GM19043 (cell line): ENCODE results near the gene FBLN2.
"Not testable (repeated sequence)": the region's sequence is repeated elsewhere in the genome, so short reads cannot be mapped to it uniquely, and the experiment has no call there.

Experiments used
- ATAC-seq: cut with Tn5 transposase; IDR thresholded peaks from one replicate; pipeline ENCODE4 v1.9.1; 2021; ENCODE audit warnings: low read depth; ENCODE audit not compliant: unreplicated experiment

Gene FBLN2

GRCh38 chr3:13513051-13513912 is 35.6 kb upstream of the FBLN2 start:
- ATAC-seq: no peak

- no peak for ATAC-seq
These were observed 34.9 kb upstream of the FBLN2 start for GRCh38 chr3:13513913-13514517.

DNA sequence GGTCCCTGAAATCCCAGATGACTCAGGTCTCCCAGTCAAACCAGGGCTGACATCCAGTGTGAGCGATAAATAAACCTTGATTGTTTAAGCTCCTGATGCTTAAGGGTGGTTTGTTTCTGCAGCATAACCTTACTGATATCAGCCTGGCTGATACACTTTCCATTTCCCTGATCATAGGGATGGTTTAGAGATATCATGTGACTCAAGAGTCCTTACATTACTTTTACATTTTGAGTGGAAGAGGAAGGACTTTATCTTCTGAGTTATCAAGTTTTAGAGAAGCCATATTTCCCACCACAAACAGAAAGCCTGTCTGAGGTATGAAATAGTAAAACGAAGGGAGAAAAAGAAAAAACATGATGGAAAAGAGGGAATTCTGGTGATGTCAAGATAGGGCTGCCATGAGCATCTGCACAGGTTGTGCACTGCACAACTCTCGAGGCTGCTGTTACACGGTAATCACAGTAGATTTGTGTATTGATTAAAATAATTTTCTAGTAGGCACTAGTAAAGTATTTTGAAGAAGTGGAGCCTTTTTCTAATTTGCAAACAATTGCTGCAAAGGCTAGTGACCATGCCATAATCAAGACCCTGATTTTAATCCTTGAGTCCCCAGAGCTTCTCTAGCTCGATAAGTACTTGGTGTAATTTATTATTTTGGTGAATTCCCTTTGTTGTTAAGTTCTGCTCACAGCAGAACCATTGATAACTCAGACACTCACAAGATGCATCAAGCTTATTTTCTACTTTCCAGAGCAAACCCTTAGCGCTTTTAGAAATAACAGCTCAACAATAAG is 34.1 kb upstream of the FBLN2 start:
- no peak for ATAC-seq

- no peak for ATAC-seq
These were observed 32.9 kb upstream of the FBLN2 start for GRCh38 chr3:13515786-13516759.

GRCh38 chr3:13516760-13517135 is 32.2 kb upstream of the FBLN2 start:
- no peak for ATAC-seq

DNA sequence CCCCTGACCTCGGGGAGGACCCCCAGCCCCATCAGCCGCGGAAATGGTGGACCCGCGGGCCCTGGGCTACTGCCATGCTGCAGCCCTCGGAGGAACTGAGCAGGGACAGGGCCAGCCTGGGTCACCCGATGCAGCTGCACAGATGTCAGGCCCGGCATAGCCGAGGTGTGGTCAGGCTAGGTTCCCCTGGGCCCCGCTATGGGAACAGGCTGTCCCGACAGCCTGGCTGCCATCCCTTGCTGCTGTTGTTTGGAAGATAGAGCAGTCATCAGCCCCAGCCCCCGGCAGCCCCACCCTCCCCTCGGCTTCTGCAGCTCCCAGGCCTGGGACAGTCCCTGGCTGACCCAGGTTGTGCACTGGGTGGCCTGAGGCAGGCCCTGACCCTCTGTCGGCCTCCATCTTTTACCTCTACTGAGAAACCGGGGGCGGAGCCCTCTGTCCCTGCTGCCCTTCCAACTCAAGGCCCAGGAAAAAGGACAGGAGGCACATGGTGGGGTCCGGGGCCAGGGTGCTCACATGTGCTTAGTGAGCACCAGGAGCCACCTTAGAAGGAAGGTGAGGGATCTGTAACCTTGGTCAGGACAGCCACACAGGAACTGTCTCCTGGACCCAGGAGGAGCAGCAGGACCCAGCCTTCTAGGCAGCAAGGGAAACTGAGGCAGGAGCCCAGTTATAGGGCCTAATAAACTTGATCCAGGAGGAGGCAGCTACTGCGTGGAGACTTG is 31.5 kb upstream of the FBLN2 start:
- ATAC-seq: no peak

DNA sequence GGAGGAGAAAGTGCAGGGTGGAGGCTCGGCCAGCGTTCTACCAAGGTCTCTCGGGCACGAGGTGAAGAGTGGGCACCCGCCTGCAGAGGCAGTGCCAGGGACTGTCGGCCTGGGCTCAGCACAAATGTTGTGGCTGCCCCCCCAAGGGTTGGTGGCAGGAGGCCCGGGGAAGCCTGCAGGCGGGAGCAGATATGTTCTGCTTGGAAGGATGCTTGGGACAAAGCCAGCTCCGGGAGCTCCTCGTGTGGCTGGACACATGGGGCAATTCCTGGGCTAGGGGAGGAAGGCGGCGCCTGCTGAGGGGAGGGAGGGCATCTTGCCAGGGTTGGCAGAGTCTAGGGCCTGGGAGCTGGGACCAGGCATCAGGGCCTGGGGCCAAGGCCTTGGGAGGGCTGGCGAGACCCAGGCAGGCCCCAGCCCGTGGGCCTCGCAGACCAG is 30.4 kb upstream of the FBLN2 start:
- ATAC-seq: no peak

DNA sequence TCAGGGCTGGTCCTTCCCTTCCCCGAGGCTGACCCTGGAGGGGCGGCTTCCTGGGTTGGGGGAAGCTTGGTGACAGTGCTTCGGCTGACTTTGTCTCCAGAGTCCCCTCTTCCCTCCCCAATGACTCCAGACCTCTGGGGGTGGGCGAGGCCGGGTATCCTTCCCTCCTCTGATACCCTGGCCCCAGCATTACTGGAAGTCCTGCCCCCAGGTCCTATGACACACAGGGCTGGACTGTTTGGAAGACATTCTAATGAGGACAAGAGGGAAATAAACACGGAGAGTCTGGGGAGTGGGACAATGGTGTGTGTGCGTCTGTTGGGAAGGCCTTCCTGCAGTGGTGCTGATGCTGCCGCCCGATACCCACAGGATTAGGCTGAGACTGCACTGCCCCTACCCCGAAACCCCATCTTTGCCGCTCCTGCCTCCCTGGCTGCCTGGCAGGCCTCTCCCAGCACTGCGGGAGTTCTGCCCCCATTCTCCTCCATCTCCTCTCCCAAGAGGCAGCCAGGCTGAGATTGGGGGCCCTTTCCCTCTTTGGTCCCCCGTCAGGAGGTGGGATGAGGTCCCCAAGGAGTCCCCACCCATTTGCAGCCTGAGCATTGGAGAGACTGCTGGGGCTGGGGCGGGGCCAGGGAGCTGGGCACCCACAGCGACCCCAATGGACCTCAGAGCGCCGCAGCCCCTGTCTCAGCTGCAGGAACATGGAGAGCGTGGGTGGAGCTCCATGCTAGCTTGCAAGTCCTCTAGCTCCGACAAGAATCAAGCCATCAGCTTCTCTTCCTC is 29.7 kb upstream of the FBLN2 start:
- ATAC-seq: no peak

DNA sequence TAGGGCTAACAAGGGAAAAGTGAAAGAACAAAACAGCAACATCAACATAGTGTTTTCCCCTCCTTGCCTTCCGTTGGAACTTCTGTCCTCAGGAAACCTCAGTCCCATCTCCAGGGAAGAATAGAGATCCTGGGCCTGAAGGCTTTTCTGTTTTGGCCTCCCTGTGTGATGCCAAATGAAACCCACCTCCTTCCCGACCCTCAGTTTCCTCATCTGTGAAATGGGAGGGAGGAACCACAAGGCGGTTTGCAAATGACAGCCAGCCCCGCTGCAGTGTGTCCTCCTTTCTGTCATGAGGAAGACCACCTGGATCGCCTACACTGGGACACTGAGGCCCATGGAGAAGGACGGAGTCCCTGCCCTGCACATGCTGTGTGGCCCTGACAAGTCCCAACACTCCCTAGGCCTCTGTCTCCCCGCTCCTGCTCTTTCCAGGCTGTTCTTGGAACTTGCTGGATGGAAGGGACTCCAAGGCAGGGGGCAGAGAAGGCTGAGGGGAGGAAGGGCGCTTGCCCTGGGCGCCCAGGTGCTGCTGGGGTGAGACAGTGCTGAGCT is 28.5 kb upstream of the FBLN2 start:
- no peak for ATAC-seq

- no peak for ATAC-seq
These were observed 27.6 kb upstream of the FBLN2 start for GRCh38 chr3:13521309-13521708.

GRCh38 chr3:13521749-13522148 is 27.2 kb upstream of the FBLN2 start:
- ATAC-seq: not testable (repeated sequence)

DNA sequence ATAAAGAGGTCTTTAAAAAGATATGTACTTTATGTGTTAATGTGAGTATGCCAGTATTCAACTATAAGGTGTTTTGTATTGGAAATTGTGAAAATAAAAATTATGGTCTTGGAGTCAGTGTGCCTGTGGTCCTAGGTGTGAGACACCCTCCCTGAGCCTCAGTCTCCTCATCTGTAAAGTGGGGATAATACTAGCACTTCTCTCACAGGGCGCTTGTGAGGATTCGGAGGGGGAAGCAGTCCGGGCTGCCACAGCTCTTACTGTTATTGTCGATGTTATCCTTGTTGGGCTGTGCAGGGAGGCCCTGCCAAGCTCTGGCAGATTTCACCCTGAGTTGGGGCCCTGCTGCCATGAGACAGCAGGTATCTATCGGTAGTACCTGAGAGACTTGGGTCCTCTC is 26.7 kb upstream of the FBLN2 start:
- ATAC-seq: no peak

DNA sequence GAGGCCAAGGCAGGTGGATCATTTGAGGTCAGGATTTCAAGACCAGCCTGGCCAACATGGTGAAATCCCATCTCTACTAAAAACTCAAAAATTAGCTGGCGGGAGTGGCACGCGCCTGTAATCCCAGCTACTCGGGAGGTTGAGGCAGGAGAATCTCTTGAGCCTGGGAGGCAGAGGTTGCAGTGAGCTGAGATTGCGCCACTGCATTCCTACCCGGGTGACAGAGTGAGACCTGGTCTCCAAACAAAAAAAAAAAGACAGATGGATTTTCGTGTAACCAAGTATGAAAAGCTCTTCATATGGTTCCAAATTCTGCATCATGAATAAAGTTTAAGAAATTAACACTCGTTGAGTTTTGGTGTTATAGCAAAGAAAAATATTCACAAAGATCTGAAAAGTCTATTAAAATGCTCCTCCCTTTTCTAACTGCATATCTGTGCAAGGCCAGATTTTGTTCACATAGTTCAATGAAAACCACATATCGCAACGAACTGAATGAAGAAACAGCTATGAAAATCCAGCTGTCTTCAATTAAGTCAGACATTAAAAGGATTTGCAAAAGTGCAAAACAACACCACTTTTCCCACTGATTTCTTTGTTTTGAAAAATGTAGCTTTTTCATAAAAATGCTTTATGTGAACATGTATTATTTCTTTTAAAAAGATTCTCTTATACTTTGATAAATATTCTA is 23.8 kb upstream of the FBLN2 start:
- no peak for ATAC-seq

DNA sequence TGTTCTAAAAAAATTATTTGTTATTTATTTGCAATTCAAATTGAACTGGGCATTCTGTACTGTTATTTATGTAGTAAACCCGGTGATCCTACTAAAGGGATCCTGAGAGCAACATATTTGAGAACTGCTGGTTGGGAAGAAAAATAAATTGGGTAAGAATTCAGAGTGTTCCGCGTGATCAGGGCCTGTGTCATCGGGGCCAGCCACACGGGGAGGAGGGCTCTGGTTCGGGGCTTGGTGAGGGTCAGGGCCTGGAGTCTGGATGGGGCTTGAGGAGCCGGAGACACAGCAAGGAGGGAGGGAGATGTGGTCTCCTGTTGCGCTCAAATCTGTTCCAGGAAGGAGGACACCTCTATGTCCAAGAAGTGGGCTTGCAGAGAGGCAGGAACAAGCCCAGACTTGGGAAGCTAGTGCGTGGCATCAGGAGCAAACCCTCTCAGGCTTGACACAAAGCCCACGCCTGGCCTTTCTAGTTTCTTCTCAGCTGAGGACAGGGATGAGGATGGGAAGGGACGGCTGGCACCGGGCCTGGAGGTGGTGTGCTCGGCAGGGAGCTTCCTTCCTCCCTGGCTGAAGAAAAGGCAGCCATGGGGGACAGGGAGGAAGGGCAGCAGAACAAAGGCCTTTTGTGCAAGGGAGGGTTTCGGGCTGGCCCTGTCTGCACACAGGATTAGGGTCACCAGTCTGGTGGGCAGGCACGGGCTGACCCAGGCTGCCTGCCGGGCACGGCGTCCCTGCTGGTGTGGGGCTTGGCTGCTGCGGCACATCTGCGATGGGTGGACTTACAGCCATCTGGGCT is 22.9 kb upstream of the FBLN2 start:
- no peak for ATAC-seq

DNA sequence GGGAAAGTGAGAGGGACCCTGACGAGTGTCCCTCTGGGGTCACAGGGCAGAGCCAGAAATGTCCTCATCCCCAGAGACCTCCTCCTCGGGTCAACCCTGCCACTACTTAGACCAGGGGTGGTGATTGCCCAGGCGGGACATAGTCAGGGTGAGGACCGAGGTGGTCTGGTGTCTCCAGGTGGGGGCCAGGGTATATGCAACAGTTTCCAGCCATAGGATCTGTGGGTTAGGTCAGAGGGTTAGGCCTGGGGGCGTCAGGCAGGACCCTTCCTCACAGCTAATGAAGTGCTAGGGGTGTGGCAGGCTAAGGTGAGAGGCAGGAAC is 22.3 kb upstream of the FBLN2 start:
- no peak for ATAC-seq

DNA sequence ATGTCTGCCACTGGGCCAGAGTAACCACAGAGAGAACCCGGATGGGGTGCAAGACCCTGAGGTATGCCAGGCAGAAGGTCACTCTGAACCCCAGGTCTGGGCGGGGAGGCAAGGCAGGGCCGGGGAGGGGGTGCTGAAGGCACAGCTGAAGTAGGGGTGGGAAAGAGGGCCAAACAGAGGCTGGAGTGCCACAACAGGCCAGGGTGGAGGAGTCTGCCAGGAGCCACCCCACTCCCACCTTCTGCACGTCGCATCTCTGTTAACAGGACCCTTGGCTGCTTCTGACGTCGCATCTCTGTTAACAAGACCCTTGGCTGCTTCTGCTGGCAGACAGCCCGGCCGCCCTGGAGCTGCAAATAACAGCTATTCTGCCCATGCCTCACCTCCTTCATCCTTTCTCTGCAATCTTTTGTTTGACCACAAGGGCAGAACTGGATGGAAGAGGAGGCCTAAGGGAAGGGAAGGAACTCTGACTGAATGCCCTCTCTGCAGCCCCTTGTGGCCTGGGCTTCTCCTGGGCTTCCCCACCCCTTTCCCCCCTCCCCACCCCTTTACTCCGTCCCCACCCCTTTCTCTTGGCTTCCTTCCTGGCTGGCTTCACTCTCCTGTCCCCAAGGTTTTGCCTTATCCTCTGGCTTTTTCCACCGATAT is 20.6 kb upstream of the FBLN2 start:
- no peak for ATAC-seq
